ENCODE results near the gene TBCD.
A peak's percentile ranks its signal among the peaks of the same experiment; 100 is the strongest.

The TBCD gene

DNA sequence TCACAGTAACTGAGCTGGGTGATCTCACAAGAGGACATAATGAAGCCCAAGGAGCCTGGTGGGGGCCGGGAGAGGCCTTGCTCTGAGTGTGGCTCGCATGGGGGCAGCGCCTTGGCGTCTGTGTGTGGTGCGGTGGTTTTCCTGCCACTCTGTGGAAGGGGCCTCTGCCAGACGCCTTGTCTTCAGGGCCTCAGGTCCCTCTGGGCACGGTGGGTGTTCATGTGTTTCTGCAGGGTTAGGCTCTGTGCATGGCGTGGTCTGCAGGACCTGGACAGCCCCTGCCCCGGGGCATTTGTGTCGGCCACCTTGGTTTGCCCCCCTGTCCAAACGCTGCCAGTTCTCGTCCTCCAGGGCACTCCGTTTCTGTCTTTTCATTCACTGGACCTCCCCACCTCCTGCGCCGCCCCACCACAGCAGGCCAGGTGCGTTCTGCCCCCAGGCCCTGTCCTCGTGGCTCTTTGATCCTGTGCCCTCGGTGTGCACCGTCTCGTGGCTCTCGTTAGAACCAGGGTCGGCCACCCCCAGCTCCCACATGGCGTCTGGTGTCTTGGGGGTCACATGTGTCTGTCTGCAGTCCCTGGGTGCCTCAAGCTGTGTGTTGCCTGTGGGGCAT is 131.7 kb downstream of the TBCD start:
- TF ChIP-seq, protein P1, sequence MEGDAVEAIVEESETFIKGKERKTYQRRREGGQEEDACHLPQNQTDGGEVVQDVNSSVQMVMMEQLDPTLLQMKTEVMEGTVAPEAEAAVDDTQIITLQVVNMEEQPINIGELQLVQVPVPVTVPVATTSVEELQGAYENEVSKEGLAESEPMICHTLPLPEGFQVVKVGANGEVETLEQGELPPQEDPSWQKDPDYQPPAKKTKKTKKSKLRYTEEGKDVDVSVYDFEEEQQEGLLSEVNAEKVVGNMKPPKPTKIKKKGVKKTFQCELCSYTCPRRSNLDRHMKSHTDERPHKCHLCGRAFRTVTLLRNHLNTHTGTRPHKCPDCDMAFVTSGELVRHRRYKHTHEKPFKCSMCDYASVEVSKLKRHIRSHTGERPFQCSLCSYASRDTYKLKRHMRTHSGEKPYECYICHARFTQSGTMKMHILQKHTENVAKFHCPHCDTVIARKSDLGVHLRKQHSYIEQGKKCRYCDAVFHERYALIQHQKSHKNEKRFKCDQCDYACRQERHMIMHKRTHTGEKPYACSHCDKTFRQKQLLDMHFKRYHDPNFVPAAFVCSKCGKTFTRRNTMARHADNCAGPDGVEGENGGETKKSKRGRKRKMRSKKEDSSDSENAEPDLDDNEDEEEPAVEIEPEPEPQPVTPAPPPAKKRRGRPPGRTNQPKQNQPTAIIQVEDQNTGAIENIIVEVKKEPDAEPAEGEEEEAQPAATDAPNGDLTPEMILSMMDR (conservative IDR thresholded peaks at IDR 0.05) = 0 out of 2 replicates have a peak, but pooled peaks have one; percentile 5
- H3K27ac ChIP-seq = peak overlapping the region; percentile 99

DNA sequence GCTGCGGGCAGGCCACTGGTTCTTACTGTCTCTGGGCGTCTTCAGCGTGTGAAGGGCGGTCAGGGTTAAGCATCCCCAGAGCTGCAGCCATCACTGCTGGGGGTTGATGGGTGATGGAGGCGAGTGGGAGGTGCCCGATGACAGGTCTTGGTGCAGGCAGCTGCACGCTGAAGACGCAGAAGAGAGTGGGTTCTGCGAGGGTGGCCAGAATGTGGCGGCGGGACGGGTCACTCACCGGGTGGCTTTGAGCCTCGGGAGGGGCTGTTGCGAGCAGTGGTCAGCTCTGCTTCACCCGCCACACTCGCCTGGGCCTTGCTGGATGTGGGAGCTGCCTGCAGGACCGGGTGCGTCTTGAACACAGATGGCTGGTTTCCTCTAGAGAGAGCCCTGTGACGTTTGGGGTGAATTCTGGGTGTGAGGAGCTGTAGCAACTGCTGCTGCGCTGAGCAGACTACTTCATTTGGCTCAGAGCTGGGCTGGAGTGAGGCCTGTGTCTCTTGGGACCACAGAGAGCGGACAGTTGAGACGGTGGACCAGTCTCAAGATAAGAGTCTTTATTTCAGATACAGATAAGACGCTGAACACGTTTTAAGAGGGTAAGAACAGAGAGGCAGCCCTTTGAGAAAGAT is 132.6 kb downstream of the TBCD start:
- peak overlapping the region; percentile 99 for H3K27ac ChIP-seq
- TF ChIP-seq, protein P1 (conservative IDR thresholded peaks at IDR 0.05) = no peak

DNA sequence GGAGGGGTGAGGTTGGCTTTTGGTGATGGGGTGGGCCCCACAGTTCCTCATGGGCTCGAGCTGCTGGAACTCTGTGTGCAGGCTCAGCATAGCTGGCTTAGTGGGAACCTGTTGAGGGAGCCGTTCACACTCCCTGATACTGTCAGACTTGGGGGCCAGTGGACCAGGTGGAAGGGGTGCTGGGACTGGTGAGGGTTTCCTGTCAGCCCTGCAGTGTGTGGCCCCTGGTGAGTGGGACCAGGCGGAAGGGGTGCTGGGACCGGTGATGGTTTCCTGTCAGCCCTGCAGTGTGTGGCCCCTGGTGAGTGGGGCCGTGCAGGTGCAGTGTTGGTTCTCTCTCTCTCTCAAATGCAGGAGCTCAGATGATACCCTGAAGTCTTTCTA is 133.1 kb downstream of the TBCD start:
- TF ChIP-seq, protein P1 (conservative IDR thresholded peaks at IDR 0.05) = no peak
- H3K27ac ChIP-seq = peak overlapping the region; percentile 99

DNA sequence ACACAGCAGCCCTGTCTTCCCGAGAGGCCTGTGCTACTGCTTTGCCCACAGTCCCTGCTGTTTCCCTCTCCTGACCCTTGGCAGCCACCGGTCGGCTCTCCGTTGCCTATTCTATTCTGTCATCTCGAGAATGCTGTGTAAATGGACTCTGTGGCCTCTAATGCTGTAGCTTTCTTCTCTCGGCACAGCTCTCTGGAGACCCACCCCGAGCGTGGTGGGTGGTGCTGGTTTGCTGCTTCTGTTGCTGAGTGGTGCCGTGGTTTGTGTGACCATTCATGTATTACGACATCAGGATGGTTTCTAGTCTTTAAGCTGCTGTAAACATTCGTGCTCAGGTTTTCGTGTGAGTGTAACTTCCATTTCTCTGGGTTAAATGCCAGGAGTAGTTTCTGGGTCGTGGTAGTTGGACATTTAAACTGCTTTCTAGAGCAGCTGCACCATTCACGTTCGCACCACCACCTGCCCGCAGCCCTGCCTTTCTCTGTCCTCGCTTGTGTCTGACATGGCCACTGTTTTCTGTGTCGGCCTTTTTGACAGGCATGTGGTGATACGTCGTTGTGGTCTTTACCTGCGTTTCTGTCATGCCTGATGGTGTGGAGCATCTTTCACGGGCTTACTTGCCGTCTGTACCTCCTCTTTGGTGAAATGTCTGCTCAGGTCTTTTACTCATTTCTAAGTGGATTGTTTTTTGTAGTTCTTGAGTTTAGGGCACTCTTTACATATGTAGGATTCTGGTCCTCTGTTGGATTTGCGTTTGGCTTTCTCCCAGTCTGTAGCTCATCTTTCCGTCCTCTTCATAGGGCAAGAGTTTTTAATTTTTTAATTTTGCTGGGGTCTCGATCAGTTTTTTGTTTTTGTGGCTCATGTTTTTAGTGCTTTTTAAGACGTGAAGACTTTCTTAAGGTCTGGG is 135.6 kb downstream of the TBCD start:
- H3K27ac ChIP-seq = peak overlapping the region; percentile 100

DNA sequence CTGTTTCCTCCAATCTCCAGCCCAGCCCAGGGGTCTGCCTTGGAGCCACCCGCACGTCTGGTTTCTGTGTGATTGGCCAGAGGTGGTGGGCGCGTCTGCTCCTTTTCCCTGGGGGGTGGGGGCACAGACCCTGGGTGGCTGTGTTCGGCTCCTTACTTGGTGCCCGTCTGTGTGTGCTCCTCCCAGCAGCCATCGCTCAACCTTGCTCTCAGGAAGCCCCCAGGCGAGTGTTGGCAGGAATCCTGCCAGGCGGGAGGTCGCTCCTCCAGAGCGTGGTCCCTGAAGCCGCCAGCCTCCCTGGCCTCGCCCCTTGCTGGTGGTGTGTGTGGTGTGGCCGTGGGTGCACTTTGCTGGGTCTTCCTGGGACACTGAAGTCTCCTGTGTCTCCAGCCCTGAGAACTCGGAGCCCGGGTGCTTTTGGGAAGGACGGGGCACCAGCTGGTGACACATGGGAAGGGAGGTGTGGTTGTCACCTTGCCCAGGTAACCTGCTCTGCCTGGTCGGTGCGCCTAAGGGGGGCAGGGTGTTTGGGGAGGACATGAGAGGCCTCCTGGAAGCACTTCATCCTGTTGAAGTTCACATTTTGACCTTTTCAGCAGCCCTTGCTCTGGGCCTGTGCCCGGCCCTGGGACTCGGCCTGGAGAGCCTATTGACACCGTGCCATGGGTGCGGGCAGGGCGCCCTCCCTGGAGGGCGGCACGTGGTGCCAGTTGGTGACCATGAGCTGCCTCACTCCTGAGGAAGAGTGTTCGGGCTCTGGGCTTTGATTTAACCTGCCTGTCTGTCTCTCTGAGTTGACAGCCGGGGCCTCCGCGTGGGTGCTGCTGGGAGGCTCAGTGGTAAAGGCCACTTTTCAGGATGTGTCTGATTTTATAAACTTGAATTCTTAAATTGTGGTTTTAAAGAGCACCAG is 137.0 kb downstream of the TBCD start:
- peak overlapping the region; percentile 100 for H3K27ac ChIP-seq
- TF ChIP-seq, protein P1 (conservative IDR thresholded peaks at IDR 0.05) = no peak

More for the DNA sequence above, 135.6 kb downstream of the TBCD start:
- TF ChIP-seq, protein P1 (conservative IDR thresholded peaks at IDR 0.05) = no peak

DNA sequence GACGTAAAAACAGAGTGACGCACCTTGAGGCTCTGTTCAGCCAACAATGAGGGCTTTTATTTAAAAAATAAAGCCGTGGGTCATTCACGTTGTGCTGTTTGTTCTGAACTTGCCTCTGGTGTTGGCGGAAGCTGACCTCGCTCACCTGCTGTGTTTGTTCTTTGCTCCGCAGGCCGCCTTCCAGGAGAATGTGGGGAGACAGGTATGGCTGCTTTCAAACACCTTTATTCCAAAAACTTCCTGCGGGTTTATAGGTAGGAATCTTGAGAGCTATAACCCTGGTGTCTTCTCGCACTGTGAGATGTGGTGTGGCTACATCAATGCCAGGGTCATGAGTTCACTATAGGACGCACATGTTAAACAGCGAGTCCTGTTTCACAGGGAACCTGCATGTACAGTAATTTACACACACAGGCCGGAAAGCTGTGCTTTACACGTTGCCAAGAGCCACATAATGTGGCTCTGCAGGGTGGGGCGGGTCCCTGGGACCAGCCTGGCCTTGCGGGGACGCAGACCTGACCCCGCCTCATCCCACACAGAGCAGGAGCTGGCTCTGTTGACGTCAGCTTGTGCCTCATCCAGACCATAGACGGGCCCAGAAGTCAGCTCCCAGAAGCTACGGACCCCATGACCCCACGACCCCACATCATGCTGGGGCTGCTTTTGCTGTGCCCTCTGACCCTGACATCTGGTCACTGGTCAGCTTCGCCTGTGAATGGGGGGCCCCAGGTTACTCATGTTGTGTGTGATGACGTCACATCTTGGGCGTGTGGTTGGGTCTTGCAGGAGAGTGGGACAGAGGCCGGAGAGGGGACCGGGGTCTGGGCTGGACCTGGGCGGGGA is 137.9 kb downstream of the TBCD start:
- TF ChIP-seq, protein P1 (conservative IDR thresholded peaks at IDR 0.05) = no peak
- peak overlapping the region; percentile 100 for H3K27ac ChIP-seq

All from VCaP (cell line).